Bone marrow (tissue), 2 donors: ENCODE measurements around the gene KHSRP.

Experiments
- DNase-seq, 2 donors: peaks; one replicate each; lab custom pipeline; 2025; lab: John Stamatoyannopoulos, UW

KHSRP gene

DNA sequence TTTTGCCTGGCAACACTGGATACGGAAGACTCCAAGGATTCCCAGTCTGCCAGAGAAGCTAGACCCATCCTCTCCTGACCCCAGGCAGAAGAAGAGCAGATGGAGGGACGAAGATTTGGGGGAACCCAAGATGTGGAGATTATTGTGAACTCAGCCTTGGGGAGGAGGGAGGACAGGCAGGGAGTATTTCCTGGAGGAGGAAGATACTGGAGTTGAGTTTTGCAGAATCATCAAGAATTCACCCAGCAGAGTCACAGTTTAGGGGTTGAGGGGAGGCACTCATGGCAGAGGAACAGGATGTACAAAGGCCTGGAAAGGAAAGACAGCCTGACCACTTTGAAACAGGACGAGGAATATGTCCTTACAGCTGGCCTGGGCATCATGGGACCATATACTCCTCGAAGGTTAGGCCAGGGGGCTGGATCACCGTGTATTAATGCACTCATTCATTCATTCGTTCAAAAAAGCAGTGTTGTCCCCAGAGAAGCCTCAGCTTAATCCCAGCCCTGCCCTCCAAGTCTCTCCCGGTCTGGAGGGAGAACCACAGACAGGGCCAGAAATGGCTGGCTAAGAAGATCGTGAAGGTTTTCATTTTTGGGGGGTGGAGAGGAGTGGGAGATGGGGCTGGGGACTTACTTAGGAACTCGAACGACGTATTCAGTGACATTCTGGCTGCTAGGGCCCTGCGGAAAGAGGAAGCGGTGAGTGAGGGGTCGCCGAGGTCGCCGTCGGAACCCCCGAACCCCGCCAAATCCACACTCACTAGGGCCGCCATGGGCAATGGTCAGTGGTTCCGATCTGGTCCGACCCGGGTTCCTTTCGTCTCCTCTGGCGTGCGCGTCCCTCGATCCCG is 32.2 kb downstream of the KHSRP start:
- no peak for DNase-seq

DNA sequence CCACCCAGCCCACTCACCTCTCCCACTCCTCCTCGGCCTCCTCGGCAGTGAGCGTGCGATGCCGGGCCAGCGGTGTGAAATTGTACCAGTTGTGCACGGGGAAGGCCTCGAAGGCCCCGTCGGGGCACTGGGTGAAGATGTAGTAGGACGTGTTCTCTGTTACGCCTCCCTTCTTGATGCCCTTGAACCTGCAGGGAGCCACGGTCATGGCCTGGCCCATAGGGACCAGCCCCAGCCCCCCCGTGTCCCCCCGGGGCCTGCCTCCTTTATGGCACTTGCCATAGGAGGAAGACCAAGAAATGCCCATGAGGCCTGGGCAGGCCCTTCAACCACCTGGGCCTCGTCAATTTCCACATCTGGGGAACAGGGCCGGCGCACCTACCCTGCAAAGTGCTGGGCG is 37.2 kb downstream of the KHSRP start:
- DNase-seq: no peak

DNA sequence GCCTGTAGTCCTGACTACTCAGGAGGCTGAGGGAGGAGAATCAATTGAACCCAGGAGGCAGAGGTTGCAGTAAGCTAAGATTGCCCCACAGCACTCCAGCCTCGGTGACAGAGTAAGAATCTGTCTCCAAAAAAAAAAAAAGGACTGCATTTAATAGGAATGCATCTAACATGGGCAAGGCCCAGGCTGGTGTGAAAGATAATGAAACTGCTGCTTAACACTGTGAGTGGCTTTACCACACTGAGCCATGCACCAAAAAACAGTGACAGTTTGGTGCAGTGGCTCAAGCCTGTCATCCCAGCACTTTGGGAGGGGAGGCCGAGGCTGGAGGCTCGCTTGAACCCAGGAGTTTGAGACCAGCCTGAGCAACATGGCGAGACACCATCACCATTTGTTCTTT is 40.2 kb downstream of the KHSRP start:
- no peak for DNase-seq

DNA sequence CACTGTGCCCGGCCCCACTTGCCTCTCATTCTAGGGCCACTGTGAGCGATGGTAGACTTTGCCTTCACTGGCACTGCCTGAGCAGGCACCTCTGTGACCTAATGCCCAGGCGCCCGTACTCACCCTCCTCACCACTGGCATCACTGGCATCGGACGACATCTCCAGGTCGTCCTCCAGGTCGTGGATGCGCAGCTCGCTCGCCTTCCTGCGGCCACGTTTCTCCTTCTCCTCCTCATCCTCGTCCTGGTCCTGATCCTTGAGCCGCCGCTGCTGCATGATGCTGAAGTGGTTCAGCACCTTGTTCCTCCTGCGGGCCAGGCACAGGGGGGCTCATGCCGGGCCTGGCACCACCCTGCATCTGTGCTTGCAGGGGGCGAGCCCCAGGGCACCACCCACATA is 41.4 kb downstream of the KHSRP start:
- no peak for DNase-seq

DNA sequence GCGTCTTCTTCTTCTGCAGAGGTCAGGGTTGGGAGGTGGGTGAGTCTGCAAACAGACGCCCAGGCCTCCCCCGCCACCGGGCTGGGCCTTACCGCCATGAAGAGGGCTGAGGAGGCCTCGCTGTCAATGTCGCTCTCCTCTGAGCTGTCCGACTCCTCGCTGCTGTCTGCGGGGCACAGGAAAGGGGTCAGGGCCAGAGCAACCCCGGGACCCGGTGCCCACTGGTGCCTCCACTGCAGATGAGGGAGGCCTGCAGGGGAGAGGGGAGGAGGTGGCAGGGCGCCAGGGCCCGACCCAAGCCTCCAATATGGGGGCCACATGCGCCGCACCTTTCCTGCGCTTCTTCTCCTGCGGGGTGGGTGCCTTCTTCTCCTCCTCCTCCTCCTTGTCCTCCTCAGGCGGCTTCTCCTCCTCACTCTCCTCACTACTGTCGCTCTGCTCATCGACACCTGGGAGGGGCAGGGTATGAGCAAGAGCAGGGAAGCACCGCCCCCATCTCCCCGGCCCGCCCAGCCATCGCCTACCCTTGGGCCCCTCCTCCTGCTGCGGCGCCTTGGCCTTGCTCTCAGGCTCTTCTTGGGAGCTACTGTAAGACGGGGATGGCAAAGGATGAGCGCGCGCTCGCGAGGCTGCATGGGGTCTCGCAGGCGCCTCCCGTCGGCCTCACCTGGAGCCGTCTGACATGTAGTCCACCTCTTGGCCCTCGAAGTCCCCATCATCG is 43.4 kb downstream of the KHSRP start:
- no peak for DNase-seq

DNA sequence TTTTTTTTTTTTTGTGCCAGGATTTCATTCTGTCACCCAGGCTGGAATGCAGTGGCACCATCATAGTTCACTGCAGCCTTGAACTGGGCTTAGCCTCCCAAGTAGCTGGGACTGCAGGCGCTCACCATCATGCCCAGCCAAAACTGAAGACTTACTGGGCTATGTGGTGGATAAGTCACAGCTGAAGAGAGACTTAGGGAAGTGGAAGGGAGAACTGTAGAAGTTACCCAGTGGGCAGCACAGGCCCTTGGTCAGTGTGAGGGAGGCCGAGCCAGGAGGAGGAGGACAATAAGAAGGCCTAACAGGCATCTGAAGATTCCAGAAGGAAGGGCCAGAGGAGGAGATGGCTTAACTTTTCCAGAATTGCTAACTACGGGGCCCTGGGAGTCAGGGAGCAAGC is 44.9 kb downstream of the KHSRP start:
- DNase-seq: no peak

DNA sequence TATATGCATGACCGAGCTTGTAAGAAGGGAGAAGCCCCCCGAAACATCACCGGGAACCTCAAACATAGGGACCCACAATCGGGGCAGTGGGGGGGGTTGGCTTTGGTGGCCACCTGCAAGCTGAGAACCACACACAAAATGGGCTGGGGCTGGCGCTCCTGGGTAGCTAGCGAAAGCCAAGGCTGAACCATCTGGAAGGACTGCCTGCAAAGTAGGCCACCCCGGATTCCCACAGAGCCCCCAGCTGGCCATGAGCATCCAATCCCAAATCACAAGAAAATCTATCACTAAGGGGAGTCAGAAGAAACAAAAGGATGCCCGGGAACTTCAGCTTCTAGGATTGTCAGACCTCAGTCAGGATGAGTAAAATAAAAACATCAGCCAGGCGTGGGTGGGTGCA is 46.1 kb downstream of the KHSRP start:
- no peak for DNase-seq

DNA sequence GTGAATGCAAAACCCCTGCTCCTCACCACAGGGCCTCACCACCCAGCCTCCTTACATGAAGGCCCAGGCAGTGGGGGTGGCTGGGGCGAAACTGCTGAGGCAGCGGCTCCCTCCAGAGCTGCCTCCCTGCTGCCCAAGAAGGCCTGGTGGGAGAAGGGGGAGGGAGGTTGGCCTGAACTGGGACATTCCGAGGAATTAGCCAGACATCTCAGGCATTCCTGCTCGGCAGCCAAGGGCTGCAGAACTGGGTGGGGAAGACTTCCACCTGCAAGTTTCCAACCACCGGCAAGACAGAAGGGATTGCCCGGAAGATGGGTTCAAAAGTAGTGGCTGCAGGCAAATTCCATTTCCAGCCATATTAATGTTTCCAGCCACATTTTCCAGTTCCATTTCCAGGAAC is 46.6 kb downstream of the KHSRP start:
- DNase-seq: no peak

DNA sequence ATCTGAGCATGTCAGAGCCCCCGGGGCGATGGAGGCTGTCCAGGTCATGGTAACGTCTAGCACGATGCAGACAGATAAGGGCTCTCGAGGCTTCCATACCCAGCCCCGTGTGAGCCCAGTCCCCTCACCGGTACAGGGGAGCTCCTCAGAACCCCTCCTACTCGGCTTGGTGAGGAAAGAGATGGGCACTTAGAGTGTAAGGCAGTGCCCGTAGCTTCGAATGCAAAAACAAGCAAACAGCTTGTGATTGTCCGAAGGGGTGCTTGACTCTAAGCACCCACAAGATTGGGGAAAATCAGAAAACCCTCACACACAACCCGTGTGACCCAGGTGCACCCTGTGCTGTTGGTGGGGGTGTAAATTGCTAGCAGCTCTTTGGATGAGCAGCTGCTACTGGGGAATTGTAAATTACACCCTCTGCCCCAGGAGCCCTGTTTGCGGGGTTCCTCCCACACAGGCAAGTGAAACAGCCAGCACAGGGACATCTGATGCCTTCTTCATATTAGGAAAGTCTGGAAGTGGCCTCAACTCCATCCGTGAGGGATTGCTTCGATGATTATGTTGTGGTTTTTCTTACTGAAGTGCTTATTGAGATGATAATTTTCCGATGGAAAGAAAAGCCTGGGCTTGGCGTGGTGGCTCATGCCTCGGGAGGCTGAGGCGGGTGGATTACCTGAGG is 48.0 kb downstream of the KHSRP start:
- no peak for DNase-seq

DNA sequence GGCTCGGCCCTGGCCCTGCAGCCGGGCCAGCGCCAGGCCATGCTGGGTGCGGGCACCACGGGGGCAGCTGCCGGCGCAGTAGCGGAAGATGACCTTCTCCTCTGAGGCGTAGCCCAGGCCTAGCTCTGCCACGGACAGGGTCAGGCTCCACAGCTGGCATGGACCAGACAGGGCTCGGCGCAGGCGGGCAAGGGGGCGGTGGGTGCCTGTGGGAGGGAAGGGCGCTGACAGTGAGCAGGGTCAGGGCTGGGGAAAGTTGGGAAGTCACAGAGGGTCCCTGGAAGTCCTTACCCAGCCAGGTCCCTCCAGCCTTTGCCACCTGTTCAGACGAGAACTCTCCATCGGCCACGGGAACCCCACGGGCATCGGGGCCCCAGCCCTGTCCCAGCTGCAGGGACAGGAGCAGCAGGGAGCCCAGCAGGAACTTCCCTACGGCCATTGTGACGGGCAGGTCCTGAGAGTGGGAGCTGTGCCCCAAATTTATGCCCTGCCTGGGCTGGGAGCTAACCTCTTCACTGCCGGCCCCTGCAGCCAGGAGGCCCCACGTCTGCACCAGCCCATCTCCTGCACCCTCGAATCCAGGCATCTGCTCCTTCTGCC is 49.1 kb downstream of the KHSRP start, which contains the start of gene PSPN:
TSS of gene PSPN (minus strand) at position 523 of the 600 bp plus-strand sequence. CDS start at position 439, 84 bp downstream.
- no peak for DNase-seq

DNA sequence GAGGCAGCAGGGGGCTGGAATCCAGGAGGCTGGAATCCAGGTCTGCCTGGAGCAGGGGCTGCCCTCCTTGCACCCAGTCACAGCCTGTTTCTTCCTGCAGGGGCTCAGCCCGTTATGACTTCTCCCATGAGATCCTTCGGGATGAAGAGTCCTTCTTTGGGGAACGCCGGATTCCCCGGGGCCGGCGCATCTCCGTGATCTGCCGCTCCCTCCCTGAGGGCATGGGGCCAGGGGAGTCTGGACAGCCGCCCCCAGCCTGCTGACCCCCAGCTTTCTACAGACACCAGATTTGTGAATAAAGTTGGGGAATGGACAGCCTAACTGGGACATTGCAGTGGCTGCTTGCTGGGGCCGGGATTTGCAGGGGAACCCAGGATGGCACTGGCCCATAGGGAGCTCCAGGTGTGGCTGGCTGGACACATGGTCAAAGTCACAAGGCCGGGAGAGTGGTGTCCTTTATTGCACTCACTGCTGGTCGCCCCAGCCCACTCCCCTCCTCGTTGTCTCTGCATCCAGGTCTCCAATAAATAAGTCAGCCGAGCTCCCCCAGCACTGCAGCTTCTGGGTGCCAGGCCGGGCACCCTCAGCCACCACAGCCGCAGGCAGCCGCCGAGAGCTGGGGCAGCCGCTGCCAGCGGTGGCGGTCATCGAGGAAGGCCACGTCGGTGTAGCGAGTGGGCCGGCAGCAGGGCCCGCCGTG is 49.8 kb downstream of the KHSRP start:
- no peak for DNase-seq

DNA sequence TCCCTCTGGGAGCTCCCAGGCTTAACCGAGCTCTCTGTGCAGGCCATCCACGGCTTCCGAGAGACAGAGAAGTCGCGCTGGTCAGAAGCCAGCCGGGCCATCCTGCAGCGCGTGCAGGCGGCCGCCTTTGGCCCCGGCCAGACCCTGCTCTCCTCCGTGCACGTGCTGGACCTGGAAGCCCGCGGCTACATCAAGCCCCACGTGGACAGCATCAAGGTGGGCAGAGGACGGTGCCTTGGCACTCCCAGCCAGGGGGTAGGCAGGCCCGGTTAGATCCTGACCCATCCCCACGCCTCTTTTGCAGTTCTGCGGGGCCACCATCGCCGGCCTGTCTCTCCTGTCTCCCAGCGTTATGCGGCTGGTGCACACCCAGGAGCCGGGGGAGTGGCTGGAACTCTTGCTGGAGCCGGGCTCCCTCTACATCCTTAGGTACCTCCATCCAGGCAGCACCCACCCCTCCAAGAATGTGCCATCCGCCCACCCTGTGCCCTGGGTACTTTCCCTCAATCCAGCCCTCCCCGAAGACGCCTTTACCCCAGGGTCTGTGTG is 50.4 kb downstream of the KHSRP start:
- DNase-seq: no peak

DNA sequence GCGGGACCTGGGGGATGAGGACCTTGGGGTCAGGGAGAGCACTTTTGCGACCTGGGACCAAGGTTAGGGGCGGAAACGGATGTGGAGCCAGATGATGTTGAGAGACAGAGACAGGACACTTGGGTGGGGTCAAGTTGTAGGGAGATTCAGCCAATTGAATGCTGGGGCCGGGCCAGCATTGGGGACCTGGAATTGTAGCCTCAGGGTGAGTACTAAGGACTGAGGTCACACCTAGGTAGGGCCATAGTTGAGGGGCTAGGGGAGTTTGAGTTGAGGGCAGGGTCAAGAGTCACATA is 50.9 kb downstream of the KHSRP start:
- no peak for DNase-seq

DNA sequence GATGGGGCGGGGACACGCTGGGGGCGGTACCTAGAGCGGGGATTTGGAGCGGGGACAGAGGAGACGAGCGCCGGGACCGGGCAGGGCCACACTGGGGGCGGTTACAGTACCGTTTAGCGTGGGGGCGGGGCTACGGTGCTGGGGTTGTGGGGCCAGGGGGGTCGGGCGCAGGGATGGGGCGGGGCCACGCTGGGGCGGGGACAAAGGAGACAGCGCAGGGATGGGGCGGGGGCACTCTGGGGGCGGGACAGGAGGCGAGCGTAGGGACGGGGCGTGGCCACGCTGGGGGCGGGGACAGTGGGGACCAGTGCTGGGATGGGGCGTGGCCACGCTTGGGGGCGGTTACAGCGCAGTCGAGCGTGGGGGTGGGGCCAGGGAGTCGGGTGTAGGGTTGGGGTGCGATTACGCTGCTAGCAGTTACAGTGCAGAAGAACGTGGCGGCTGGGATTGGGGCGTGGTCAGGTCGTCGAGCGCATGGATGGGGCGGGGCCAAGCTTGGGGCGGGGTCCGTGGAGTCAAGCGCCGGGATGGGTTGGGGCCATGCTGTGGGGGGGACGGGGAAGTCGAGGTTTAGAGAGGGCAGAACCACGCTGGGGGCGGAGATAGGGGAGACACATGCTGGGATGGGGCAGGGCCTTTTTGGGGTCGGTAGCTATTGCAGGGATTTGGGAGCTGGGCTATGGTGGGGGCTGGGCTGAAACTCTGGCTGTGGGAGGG is 51.4 kb downstream of the KHSRP start:
- peak; percentile 96 to 99 for DNase-seq

DNA sequence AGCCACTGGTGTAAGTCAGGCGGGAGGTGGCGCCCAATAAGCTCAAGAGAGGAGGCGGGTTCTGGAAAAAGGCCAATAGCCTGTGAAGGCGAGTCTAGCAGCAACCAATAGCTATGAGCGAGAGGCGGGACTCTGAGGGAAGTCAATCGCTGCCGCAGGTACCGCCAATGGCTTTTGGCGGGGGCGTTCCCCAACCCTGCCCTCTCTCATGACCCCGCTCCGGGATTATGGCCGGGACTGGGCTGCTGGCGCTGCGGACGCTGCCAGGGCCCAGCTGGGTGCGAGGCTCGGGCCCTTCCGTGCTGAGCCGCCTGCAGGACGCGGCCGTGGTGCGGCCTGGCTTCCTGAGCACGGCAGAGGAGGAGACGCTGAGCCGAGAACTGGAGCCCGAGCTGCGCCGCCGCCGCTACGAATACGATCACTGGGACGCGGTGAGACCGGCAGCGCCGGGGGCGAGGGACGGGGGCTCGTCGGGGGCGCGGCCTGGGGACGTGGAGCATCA is 52.0 kb downstream of the KHSRP start, which contains the start of gene ALKBH7:
TSS of gene ALKBH7 (plus strand) at position 201 of the 502 bp plus-strand sequence. CDS start at position 228, 27 bp downstream.
- DNase-seq: peak; percentile 96 to 99

DNA sequence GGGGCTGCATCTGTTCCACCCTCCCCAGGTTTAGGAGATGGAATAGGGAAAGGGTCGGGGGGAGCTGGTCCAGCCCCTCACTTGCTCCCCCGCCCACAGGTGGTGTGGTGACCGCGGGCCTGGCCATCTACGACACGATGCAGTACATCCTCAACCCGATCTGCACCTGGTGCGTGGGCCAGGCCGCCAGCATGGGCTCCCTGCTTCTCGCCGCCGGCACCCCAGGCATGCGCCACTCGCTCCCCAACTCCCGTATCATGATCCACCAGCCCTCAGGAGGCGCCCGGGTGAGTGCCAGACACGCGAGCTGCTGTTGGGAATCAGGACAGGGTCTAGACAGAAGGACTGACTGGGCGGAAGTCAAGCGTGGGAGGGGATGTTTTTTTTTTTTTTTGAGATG is 60.3 kb downstream of the KHSRP start:
- no peak for DNase-seq
